HG02852 (cell line): ENCODE results near the gene AIRE.
"Not testable (repeated sequence)": the region's sequence is repeated elsewhere in the genome, so short reads cannot be mapped to it uniquely, and the experiment has no call there.

ENCODE experiments used
- ATAC-seq: cut with Tn5 transposase; IDR thresholded peaks from one replicate; pipeline ENCODE4 v1.9.1; 2021; ENCODE audit warnings: mild to moderate bottlenecking, moderate library complexity; ENCODE audit not compliant: unreplicated experiment

AIRE gene

GRCh38 chr21:44291078-44291935 is 5.6 kb downstream of the AIRE start:
- no peak for ATAC-seq

DNA sequence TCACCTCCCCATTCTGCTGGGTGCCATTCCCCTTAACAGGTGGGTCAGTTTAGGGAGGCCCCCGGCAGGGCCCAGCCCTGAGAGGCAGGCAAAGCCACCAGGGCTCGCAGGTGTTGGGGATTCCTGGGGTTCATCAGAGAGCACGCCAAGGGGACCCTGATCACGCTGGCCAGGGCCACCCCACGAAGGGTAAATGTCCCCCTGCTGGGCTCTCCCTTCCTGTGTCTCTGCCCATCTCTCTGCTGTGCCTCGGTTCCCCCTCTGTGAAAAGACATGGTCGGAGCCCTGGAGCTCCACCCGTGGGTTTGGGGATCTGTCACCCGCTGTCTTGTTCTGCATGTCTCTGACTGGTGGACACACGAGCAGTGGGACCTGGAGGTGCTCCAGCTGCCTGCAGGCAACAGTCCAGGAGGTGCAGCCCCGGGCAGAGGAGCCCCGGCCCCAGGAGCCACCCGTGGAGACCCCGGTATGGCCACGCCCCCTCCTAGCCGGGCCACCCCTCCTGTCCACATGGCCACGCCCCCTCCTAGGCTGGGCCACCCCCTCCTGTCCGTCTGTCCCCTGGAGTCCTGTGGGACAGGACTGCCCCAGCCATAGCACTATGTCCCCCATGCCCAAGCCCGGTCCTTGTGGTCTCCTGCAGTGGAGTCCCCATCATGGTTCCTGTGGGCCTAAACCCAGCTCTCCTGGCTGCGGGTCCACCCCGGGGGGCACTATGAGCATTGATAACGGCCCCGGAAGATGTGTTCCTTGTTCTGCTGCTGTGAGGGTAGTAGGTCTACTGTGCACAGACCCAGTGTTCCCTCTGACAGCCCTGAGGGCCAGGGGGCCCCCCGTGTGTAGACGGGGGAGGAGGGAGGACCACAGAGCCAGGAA is 6.5 kb downstream of the AIRE start:
- no peak for ATAC-seq

GRCh38 chr21:44292812-44293195 is 7.1 kb downstream of the AIRE start:
- ATAC-seq, result no peak

GRCh38 chr21:44293551-44294231 is 8.0 kb downstream of the AIRE start:
- ATAC-seq, result no peak

DNA sequence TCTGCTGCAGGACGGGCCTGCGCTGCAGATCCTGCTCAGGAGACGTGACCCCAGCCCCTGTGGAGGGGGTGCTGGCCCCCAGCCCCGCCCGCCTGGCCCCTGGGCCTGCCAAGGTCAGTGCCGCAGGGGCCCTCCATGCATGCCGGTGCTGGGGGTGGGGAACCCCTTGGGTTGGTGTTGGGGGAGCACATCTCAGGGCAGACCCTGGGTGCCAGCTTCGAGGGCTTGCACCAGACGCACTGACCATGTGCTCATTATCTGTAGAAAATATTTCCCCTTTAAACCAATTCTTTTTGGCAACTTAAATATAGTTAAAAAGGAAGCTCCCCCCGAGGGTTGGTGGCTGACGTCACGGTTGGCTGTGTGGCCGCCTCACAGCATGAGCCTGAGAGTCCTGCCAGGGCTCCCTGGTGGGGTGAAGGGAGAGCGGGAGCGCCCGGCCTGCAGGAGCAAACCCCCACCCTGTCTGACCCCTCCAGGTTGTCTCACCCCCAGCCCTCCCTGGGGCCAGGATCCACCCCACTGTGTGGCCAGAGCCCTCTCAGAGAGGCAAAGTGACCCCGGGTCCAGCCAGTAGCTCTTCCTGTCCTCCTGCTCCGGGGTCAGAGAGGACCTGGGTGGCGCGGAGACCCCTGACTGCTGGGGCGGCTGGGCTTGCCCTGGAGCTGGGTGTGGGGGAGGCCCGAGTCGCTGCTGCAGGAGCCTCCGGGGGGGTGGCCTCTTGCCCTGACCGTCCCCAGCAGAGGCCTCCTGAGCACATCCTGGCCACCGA is 8.9 kb downstream of the AIRE start:
- no peak for ATAC-seq

- no peak for ATAC-seq
Measured at GRCh38 chr21:44295163-44295573, 9.5 kb downstream of the AIRE start.

GRCh38 chr21:44295646-44296045 is 10.0 kb downstream of the AIRE start:
- no peak for ATAC-seq

GRCh38 chr21:44296103-44296519 is 10.4 kb downstream of the AIRE start:
- ATAC-seq, result no peak

DNA sequence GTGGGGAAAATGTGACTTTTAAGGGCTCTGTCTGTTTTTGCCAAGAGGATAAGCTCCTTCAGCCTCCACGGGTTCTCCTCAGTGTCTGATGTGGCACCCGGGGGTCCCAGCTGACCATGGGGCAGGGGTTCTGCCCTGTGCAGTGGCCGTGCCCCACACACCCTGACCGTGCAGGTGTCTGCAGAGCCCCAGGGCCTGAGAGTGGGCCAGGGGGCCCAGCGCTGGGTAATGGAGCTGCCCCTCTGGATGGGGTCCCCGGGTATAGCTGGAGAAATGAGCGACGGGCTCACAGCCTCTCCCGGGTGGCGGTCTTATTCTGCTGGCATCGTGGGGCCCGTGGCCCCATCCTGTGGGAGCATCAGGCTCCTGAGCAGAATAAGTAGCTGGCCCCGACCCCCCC is 11.2 kb downstream of the AIRE start:
- ATAC-seq, result no peak

GRCh38 chr21:44297525-44298290 is 12.0 kb downstream of the AIRE start:
- no peak for ATAC-seq

GRCh38 chr21:44298301-44298700 is 12.6 kb downstream of the AIRE start:
- no peak for ATAC-seq

DNA sequence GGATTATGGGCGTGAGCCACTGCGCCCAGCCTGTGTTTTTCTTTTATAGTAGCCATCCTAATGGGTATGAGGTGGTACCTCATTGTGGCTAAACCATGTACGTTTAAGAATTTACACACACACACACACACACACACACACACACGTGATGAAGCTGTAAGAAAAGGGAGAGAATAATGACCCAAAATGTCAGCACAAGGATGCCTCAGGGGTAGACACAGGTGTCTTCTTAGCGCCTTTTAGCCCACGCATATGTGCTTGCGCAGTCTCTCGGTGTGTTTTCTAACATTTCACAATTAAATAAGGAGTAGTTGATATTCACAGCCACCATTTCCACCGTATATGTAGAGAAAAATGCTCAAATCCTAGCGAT is 13.4 kb downstream of the AIRE start:
- no peak for ATAC-seq

DNA sequence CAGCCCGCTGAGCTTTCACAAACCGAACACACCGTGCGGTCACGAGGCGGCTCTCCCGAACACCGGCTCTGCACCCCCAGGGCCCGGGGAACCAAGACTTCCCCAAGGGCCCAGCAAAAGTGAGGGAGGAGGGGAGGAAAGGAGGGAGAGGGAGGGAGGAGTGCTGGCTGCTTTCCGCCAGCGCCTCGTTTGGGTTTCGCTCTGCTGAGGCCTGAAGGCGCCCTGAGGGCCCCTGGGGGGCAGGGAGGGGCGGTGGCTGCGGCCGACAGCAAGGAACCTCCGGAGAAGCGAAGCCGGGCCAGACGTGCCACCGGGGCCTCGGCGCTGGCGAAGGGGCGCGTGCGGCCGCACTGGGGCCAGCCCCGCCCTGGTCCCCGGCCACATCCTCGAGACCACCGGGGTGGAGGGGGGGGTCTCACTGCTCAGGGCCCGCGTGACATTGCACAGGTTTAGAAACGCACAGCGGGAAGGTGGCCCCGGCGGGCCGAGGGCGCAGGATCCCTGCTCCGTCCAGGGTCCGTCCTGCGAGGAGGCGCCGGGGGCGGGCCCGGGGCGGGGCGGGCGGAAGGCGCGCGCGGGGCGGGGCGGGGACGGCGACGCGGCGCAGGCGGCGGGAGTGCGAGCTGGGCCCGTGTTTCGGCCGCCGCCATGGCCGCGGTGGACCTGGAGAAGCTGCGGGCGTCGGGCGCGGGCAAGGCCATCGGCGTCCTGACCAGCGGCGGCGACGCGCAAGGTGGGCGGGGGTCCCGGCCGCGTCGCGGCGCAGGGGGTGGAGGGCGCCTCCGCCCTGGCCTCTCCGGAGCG is 14.0 kb downstream of the AIRE start, which contains the start of gene PFKL:
Gene PFKL (plus strand): TSS at position 596 of the 804 bp plus-strand sequence. CDS start 53 bp downstream, at position 649.
- ATAC-seq, result peak; percentile 55

GRCh38 chr21:44300262-44300959 is 14.7 kb downstream of the AIRE start:
- peak; percentile 36 for ATAC-seq

DNA sequence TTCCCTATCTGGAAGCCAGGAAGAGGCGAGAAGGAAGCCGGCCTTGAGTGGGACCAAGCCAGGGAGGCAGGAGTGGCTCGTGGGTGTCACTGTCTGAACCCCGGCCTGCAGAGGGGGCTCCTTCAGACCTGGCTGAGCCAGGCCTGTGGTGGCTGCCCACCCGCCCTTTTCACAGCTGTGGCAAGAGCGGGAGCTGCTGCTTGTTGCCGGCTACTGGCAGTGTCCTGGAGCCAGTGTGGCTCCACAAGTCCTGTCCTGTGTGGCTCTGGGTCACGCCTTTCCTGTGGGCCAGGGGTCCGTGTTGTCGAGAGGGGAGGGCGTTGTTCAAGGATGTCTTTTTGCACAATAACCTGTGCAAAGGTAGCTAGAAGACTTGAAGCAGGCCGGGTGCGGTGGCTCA is 15.5 kb downstream of the AIRE start:
- ATAC-seq, result no peak

GRCh38 chr21:44301961-44302406 is 16.3 kb downstream of the AIRE start:
- ATAC-seq, result no peak

DNA sequence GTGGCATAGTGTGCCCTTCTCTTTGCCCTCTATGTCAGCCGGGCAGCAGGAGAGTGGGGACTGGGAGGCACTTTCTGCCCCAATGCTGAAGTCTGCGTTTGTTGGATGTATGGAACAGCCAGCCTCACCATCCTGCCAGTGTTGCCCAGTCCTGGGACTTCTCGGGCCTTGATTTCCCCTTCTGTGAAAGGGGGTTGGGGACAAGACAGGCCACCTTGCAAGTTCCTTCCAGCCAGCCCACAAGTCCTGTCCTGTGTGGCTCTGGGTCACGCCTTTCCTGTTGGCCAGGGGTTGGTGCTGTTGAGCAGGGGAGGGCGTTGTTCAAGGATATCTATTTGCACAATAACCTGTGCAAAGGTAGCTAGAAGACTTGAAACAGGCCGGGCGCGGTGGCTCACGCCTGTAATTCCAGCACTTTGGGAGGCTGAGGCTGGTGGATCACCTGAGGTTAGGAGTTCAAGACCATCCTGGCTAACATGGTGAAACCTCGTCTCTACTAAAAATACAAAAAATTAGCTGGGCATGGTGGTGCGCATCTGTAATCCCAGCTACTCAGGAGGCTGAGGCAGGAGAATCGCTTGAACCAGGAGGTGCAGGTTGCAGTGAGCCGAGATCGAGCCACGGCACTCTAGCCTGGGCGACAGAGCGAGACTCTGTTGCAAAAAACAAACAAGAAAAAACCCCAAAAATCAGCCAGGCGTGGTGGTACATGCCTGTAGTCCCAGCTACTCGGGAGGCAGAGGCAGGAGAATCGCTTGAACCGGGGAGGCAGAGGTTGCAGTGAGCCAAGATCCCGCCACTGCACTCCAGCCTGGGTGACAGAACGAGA is 17.1 kb downstream of the AIRE start:
- not testable (repeated sequence) for ATAC-seq
